ENCODE results near the gene C9orf78.

Gene C9orf78

DNA sequence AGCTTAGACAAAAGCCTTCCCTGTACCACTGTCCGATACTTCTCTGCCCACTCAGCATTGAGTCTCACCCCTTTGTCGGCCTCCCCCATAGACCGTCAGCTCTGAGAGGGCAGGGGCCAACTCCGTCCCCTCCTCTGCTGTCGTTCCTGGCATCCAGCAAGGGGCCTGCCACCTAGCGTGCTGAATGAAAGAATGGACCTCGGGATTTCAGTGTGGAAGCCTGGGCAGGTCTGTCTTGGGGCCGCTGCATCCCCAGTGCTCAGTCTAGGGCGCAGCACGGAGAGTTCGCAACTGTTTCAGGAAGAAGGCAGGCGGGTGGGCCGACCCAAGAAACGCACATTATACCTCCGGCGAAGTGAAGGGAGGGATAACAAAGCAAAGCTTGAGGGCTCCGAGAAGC, 33.6 kb downstream of the C9orf78 start:
- no peak for TF ChIP-seq TAF1 (IDR thresholded peaks at IDR 0.05; ENCODE audit: low read depth)
- TF ChIP-seq CEBPB (IDR thresholded peaks at IDR 0.05) = no peak
- TF ChIP-seq, protein P1, sequence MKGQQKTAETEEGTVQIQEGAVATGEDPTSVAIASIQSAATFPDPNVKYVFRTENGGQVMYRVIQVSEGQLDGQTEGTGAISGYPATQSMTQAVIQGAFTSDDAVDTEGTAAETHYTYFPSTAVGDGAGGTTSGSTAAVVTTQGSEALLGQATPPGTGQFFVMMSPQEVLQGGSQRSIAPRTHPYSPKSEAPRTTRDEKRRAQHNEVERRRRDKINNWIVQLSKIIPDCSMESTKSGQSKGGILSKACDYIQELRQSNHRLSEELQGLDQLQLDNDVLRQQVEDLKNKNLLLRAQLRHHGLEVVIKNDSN (IDR thresholded peaks at IDR 0.05) = no peak
- TF ChIP-seq YY1 (IDR thresholded peaks at IDR 0.05; ENCODE audit: low read depth) = no peak
- no peak for TF ChIP-seq EGR1 (IDR thresholded peaks at IDR 0.05)
- TF ChIP-seq, protein P2, sequence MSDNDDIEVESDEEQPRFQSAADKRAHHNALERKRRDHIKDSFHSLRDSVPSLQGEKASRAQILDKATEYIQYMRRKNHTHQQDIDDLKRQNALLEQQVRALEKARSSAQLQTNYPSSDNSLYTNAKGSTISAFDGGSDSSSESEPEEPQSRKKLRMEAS (IDR thresholded peaks at IDR 0.05) = no peak
- TF ChIP-seq, protein P3, sequence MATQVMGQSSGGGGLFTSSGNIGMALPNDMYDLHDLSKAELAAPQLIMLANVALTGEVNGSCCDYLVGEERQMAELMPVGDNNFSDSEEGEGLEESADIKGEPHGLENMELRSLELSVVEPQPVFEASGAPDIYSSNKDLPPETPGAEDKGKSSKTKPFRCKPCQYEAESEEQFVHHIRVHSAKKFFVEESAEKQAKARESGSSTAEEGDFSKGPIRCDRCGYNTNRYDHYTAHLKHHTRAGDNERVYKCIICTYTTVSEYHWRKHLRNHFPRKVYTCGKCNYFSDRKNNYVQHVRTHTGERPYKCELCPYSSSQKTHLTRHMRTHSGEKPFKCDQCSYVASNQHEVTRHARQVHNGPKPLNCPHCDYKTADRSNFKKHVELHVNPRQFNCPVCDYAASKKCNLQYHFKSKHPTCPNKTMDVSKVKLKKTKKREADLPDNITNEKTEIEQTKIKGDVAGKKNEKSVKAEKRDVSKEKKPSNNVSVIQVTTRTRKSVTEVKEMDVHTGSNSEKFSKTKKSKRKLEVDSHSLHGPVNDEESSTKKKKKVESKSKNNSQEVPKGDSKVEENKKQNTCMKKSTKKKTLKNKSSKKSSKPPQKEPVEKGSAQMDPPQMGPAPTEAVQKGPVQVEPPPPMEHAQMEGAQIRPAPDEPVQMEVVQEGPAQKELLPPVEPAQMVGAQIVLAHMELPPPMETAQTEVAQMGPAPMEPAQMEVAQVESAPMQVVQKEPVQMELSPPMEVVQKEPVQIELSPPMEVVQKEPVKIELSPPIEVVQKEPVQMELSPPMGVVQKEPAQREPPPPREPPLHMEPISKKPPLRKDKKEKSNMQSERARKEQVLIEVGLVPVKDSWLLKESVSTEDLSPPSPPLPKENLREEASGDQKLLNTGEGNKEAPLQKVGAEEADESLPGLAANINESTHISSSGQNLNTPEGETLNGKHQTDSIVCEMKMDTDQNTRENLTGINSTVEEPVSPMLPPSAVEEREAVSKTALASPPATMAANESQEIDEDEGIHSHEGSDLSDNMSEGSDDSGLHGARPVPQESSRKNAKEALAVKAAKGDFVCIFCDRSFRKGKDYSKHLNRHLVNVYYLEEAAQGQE (IDR thresholded peaks at IDR 0.05; ENCODE audit: low read depth) = no peak

DNA sequence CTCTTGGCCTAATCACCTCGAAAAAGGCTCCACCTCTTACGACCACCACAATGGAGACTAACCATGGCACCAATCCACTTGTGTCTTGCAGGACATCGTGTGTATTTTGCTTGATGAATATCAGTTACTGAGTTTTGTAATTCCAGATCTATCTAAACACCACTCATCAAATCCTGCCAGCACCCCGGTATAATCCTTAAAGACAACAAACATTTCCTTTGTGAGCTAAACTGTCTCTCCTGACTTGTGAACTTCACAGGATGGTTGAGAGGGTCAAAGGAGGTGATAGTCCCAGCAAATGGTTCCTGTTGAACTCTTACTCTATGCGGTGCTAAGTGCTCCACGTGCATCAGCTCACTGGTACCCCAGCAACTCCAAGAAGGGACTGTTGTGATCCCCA, 36.1 kb downstream of the C9orf78 start:
- TF ChIP-seq EP300 (IDR thresholded peaks at IDR 0.05; ENCODE audit: borderline replicate concordance) = no peak
- no peak for TF ChIP-seq EGR1 (IDR thresholded peaks at IDR 0.05)
- TF ChIP-seq, protein P1 (IDR thresholded peaks at IDR 0.05) = no peak
- no peak for TF ChIP-seq RAD21 (IDR thresholded peaks at IDR 0.05; ENCODE audit: low read depth)

DNA sequence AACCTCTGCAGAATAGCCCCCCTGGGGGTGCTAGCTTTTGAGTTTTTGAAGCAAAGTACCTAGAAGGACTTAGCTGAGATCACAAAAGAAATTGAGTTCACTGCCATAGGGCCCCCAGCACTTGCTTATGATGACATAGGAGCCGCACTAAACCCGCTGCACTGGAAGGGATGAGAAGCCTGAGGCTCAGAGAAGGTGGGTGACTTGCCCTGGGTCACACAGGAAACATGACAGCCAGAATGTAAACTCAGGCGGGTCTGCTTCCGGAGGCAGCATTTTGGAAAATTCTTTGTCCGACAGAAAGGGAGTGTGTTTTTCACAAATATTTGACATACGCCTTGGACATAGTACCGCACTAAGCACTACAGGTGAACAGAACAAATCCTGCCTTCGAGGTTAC, 40.5 kb downstream of the C9orf78 start:
- no peak for TF ChIP-seq EP300 (IDR thresholded peaks at IDR 0.05; ENCODE audit: borderline replicate concordance)
- TF ChIP-seq, protein P1 (IDR thresholded peaks at IDR 0.05) = no peak
- no peak for TF ChIP-seq TEAD4 (IDR thresholded peaks at IDR 0.05)
- no peak for TF ChIP-seq RAD21 (IDR thresholded peaks at IDR 0.05; ENCODE audit: low read depth)
- TF ChIP-seq ZBTB7A (IDR thresholded peaks at IDR 0.05; ENCODE audit: low read depth) = no peak
- TF ChIP-seq YY1 (IDR thresholded peaks at IDR 0.05; ENCODE audit: low read depth) = no peak
- TF ChIP-seq CREB1 (IDR thresholded peaks at IDR 0.05; ENCODE audit: low read depth) = no peak
- TF ChIP-seq TAF1 (IDR thresholded peaks at IDR 0.05; ENCODE audit: low read depth) = no peak
- no peak for TF ChIP-seq NFIC (IDR thresholded peaks at IDR 0.05)
- no peak for TF ChIP-seq CEBPB (IDR thresholded peaks at IDR 0.05)
- no peak for TF ChIP-seq FOXM1 (IDR thresholded peaks at IDR 0.05; ENCODE audit: borderline replicate concordance, low read depth)

DNA sequence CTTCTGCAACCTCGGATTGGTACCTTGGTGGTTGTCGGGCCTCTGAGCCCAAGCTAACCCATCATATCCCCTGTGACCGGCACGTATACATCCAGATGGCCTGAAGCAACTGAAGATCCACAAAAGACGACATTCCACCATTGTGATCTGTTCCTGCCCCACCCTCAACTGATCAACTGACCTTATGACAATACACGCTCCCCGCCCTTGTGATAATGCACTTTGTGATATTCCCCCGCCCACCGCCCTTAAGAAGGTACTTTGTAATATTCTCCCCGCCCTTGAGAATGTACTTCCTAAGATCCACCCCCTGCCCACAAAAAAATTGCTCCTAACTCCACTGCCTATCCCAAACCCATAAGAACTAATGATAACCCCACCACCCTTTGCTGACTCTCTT, 48.6 kb downstream of the C9orf78 start:
- no peak for TF ChIP-seq EP300 (IDR thresholded peaks at IDR 0.05; ENCODE audit: borderline replicate concordance)
- no peak for TF ChIP-seq FOXM1 (IDR thresholded peaks at IDR 0.05; ENCODE audit: borderline replicate concordance, low read depth)
- TF ChIP-seq TEAD4 (IDR thresholded peaks at IDR 0.05) = no peak
- TF ChIP-seq NFIC (IDR thresholded peaks at IDR 0.05) = no peak
- no peak for TF ChIP-seq CREB1 (IDR thresholded peaks at IDR 0.05; ENCODE audit: low read depth)
- TF ChIP-seq, protein P3 (IDR thresholded peaks at IDR 0.05; ENCODE audit: low read depth) = no peak
- no peak for TF ChIP-seq TCF12 (IDR thresholded peaks at IDR 0.05; ENCODE audit: low read depth)
- TF ChIP-seq EGR1 (IDR thresholded peaks at IDR 0.05) = no peak
- no peak for TF ChIP-seq TAF1 (IDR thresholded peaks at IDR 0.05; ENCODE audit: low read depth)

DNA sequence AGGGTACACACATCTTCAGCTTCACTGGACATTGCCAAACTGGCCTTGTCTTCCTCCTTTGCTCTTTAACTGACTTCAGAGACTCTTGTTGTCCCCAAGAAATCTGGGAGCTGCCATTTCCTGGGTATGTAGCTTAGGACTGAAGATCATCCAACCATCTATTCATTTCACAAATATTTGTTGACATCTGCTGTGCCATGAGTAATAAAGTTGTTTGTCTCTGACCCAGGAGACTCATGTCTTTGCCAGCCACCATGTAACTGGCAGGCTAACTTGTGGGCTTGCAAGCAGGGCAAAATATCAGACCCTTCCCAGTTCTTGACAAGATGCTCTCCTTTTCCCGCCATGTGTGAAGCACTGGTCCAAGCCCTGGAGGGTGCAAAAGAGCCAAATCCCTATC, 49.2 kb downstream of the C9orf78 start:
- TF ChIP-seq, protein P1 (IDR thresholded peaks at IDR 0.05) = no peak
- TF ChIP-seq CEBPB (IDR thresholded peaks at IDR 0.05) (no peak), FOXM1 (IDR thresholded peaks at IDR 0.05; ENCODE audit: borderline replicate concordance, low read depth) (no peak), TEAD4 (IDR thresholded peaks at IDR 0.05) (no peak), EGR1 (IDR thresholded peaks at IDR 0.05) (no peak), YY1 (IDR thresholded peaks at IDR 0.05; ENCODE audit: low read depth) (no peak), EP300 (IDR thresholded peaks at IDR 0.05; ENCODE audit: borderline replicate concordance) (no peak), ZBTB7A (IDR thresholded peaks at IDR 0.05; ENCODE audit: low read depth) (no peak), RAD21 (IDR thresholded peaks at IDR 0.05; ENCODE audit: low read depth) (no peak), TAF1 (IDR thresholded peaks at IDR 0.05; ENCODE audit: low read depth) (no peak), TCF12 (IDR thresholded peaks at IDR 0.05; ENCODE audit: low read depth) (no peak), NFIC (IDR thresholded peaks at IDR 0.05) (no peak)
- TF ChIP-seq, protein P3 (IDR thresholded peaks at IDR 0.05; ENCODE audit: low read depth) = no peak
- TF ChIP-seq, protein P2 (IDR thresholded peaks at IDR 0.05) = no peak

Data from Ishikawa (cell line).